Middle frontal gyrus (tissue), 1 donor: Measurements from ENCODE around the gene KCTD20.
"Not testable (repeated sequence)": the region's sequence is repeated elsewhere in the genome, so short reads cannot be mapped to it uniquely, and the experiment has no call there.

ENCODE experiments used
- DNase-seq: peaks from one replicate; pipeline ENCODE4 v3.0.0-alpha.2; 2015; ENCODE audit warnings: low spot score; ENCODE audit errors: extremely low spot score

Gene KCTD20

DNA sequence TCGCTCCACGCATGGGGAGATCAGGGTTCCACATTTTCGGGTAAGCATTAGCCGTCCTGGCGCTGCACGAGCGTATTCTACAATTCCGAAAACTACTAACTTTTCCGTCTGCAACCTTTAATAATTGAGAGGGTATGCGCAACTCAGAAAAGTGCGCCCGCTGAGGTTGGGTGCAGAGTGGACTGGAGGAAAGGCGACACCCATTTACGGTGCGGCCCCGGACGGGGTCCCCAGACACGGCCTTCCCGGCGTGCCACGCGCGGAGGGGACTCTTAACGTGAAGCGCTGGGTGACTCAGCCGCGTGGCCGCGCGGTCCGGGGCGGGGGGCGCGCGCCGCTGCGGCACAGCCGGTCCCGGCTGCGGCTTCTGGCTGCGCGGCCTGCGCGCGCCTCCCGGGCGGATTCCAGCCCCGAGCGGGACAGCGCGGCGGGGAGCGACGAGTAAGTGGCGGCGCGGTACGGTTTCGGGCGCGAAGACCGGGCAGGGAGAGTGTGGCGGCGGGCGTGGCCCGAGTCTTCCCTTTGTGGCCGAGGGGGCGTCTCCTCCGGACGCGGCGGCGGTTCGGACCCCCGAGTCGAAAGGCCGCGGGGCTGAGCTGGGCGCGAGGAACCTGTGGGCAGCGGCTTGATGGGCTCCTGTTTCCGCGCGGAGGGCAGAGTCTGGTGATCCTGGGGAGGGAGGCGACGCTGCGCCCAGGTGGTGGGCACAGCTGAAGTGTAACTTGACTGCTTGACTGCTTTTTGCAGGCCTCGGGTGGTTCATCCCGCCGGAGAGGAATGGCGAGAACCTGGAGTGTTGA lies at the start of gene KCTD20, which contains the start of gene PXT1:
TSS of gene KCTD20 (plus strand) at position 330 of the 800 bp plus-strand sequence. CDS start 27,098 bp downstream, outside the sequence.
TSS of gene PXT1 (minus strand) at position 184 of the 800 bp plus-strand sequence. CDS start 16,772 bp downstream, outside the sequence.
- peak; percentile 81 for DNase-seq

DNA sequence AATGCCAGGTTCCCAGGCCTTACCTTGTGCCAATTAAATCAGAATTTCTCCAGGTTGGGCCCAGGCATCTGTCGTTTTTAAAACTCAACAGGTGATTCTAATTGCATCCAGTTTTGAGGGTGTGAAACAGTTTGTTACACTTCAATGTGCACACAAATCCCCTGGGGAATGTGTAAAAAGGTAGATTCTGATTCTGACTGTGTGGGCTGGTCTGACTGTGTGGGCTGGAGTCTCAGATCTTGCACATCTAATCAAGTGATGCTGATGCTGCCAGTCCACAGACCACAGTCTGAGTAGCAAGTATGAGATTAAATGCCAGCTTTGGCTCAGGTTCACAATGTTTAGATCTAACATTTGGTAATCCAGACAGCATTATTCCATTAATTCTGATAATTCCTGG lies 42.8 kb upstream of the KCTD20 start:
- DNase-seq = no peak

DNA sequence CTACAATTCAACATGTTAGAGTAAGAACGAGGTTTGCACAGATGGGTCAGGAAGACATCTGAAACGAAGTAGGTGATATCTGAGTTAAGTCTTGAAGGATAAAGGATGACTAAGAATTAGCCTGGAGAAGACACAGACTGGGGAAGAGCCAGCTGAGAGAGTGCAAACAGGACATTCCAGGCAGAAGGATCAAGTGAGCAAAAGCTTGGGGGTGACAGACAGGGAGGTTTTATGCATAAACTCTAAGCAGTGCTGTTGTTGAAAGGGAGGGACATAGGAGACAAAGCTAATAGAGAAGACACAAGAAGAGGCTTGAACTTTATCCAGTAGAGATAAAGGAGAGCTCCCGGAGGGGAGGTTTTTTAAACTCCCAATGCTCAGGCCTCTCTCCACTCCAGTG lies 40.3 kb upstream of the KCTD20 start:
- DNase-seq = no peak

DNA sequence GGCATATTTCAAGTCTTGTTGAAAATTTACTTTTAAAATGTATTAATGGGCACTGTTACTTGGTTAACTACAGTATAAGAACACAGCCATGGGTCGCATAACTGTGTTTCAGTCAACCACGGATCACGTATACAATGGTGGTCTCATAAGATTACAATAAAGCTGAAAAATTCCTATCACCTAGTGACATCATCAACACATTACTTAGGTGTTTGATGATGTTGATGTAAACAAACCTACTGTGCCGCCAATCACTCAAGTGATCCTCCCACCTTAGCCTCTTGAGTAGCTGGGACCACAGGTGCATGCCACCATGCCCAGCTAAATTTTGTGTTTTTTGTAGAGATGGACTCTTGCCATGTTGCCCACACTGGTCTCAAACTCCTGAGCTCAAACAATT lies 38.6 kb upstream of the KCTD20 start:
- no peak for DNase-seq

DNA sequence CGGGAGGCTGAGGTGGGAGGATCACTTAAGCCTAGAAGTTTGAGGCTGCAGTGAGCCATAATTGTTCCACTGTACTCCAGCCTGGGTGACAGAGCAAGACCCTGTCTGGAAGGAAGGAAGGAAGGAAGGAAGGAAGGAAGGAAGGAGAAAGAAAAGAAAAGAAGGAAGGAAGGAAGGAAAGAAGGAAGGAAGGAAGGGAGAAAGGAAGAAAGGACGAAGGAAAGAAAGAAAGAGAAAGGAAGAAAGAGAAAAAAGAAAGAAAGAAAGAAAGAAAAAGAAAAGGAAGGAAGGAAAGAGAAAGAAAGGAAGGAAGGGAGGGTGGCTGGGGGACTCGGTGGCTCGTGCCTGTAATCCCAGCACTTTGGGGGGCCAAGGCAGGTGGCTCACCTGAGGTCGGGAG lies 33.1 kb upstream of the KCTD20 start:
- not testable (repeated sequence) for DNase-seq

DNA sequence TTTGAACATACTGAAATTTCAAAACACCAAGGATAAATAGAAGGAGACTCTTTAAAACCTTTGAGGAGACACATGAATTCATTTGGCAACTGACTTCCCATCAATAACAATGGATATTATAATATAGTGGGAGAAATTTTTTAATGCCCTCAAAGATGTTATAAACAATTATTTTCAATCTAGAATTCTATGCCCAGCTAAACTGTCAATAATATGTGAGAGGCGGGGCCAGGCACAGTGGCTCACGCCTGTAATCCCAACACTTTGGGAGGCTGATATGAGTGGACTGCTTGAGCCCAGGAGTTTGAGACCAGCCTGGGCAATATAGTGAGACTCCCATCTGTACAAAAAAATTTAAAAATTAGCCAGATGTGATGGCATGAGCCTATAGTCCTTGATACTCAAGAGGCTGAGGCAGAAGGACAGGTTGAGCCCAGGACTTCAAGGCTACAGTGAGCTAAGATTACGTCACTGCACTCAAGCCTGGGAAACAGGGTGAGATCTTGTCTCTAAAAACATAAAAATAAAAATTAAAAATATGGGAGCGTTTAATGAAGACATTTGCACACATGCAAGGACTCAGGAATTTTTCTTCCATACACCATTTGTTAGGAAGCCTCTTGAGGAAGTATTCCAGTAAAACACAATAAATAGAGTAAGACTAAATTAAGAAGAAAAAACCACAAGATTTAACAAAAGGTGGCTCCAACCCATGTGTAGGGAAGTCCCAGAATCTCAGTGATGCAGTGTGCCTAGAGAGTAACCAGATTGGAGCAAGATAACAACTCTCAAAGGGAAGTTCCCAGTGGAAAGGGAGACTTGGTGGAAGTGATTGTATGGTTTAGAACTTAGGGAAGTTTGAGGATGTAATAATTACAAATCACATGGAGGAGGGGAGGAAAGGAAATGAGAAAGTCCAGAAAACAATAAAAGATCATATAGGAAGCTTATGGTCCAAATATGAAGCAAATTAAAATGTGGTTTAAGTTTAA lies 29.0 kb upstream of the KCTD20 start:
- no peak for DNase-seq

DNA sequence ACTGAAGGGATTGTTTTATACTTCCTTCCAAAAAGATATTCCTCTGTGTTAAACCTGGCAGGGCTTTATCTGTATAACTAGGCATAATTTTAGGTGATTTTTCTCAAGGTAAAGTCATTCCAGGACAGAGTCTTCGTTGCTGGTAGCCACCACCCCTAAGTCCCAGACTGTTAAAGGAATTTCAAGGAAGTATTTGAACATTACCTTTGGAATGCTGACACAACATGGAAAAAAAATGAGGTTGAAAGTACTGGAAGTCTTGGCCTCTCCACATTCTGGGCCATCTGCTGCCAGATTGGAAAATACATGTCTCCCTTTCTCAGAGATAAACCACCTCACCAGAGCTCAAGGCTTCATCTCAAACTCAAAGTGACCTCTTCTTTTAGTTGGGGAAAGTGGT lies 28.3 kb upstream of the KCTD20 start:
- DNase-seq = no peak

DNA sequence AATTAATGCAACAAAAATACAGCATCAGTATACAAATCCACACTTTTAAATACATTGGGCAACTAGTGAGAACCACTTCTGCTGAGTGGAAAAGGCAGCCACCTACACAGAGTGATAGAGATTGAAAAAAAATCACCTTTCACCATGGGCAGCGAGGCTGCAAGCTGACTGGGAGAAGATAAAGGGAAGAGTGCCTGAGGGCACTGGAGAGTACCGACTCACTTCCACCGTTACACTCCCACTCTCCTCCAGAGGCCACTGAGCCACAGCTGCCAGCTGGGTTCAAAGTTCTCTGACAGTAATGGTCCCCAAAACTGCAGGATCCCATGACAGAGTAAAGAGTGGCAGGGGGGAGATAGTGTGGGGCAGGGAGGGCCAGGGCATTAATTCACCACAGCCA lies 24.2 kb upstream of the KCTD20 start:
- no peak for DNase-seq

DNA sequence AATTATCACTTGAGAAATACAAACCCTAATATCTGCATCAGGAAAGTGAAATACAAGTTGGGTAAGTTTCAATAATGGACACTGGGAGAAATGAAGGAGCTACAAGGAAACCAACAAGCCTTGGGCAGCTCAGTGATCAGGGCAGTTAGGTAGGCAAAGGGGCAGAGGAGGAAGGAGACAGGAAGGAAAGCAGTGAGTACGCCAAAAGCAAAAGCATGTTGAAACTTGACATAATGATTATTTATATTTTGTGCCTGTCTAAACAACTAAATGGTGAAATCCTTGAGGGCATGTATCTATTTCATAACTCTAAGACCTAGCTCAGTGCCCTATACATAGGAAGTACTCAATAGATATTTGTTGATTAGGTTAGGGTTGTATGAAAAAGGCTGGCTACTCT lies 23.5 kb upstream of the KCTD20 start:
- DNase-seq = no peak

DNA sequence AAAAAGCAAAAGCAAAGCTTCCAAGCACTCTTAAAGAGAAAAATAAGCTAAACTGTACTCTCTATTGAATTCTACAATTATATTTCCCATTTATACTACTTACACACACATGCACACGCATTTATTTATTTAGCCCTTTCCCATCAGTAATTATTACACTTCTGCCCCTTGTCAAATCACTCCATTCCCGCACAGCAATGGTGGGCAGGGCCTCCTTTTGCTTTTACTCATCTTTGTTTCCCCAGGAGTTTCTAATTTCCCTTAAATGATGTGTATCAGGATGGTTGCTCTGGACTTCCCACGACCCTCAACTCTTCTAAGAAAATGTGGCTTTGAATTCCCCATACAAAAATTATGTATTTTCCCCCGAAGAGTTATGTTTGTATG lies 20.1 kb upstream of the KCTD20 start:
- DNase-seq = no peak

DNA sequence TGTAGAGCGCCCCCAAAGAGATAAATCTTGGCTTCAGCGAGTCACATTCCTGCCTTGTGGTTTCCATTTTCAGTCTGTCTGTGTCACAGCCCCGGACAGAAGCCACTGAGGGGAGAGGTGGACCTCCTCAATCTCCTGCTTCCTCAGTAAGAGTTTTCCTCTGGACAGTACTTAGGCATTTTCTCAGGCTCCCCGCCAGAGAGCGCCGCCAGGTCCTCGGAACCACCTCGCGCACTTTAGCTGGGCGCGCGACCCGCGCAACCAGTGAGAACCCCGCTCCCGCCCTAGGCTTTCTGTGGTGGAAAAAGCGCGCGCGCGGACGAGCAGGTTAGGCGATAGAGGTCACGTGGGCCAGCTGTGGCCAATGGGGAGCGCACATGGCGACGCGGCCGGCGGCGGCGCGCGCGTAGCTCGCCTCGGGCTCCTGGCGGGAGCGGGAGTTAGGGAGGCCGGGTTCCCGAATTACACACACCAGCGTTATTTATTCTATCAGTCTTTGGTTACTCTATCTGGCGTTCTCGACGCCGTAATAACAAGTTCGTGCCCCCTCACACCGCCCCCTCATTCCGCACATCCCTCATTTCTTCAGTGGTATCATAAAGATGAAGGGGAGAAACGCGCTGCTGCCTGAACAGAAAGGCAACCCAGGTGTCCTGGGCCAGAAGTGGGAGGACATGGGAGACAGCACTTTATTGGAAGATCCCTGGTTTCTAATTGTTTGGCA lies 19.5 kb upstream of the KCTD20 start:
- peak; percentile 97 for DNase-seq

DNA sequence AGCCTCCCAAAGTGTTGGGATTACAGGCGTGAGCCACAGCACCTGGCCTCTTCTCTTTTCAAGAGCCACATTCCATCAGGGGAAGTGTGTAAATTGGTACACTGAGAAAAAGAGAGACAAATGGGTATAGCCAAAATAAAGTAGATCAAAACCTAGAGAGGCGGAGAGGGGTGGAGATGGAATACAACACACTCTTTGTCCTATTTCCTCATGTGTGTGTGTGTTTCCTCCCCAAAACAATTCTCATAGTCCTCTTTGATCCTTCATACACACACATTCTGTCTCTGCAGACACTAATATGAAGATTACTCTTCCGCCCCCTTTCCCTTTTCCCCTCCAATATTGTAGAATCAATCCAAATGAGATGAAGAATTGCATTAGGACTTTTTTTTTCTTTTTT lies 16.2 kb upstream of the KCTD20 start:
- no peak for DNase-seq

DNA sequence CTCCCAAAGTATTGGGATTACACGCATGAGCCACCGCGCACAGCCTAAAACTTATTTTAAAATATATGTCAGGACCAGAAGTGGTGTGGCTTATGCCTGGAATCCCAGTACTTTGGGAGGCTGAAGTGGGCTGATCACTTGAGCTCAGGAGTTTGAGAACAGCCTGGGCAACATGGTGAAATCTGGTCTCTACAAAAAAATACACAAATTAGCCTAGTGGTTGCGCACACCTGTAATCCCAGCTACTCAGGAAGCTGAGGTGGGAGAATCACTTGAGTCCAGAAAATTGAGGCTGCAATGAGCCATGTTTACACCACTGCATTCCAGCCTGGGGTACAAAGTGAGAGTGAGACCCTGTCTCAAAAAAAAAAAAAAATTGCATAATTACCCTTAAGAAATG lies 13.9 kb upstream of the KCTD20 start:
- DNase-seq = no peak

DNA sequence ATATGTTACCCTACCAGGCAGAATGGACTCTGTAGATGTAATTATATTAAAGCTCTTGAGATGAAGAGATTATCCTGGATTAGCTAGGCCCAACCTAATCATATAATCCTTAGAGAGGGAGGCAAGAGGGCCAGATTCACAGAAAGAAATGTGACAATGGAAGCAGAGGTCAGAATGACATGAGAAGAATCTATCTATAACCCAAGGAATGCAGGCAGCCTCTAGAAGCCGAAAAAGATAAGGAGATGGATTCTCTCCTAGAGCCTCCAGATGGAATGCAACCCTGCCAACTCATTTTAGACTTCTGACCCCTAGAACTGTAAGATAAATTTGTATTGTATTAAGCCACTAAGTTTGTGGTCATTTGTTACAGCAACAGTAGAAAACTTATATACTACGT lies 12.4 kb upstream of the KCTD20 start:
- DNase-seq = no peak

DNA sequence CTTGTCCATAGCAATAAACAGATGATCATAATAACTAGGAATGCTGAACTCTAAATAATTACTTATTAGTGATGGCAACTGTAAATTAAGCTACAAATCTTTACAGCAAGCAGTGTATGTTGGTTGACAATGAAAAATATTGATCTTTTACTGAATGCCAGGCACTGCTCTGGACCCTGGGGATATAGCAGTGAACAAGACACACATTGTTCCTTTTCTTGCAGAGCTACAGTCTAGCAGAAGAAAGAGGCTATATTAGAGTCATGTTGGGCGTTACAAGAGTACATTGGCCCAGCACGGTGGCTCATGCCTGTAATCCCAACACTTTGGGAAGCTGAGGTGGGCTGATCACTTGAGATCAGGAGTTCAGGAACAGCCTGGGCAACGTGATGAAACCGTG lies 11.6 kb upstream of the KCTD20 start:
- DNase-seq = no peak

DNA sequence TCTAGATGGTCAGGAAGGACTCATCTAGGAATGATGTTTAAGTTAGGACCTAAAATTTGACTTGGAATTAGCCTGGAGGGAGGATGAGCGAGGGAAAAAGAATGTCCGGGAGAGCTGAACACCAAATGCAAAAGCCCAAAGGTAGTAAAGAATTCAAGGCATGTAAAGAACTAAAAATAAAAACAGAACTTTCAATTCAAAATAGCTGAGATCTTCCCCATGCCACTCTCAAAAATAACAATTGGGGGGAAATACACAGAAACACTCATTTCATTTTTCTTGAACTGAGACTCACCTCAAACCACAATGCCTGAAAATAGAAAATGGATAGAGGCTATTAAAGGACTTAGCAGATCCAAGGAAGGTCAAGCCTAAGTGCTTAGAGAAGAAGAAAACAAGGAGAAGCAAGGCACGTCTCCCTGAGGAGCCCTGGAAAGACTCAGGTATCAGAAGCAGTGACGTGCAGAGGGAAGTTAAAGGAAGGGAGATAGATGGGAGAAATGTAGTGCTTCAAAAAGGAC lies 10.6 kb upstream of the KCTD20 start:
- DNase-seq = no peak

DNA sequence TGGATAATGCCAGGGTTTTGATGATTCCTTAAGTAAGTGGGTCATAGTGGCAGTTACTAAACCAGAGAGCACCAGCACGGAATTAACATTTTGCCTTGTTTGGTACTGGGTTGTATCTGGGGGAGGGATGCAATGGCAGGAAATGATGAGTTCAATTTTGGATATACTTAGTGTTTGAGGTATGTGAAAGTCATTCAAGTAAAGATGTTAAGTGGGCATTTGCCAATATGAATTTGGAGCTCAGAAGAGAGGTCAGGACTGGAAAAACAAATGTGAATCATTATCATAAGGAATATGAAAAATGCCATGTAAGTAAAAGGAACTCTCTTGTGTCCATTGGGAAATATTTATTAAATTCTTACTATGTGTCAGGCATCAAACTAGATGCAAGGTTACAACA lies 6.3 kb upstream of the KCTD20 start:
- DNase-seq = no peak

DNA sequence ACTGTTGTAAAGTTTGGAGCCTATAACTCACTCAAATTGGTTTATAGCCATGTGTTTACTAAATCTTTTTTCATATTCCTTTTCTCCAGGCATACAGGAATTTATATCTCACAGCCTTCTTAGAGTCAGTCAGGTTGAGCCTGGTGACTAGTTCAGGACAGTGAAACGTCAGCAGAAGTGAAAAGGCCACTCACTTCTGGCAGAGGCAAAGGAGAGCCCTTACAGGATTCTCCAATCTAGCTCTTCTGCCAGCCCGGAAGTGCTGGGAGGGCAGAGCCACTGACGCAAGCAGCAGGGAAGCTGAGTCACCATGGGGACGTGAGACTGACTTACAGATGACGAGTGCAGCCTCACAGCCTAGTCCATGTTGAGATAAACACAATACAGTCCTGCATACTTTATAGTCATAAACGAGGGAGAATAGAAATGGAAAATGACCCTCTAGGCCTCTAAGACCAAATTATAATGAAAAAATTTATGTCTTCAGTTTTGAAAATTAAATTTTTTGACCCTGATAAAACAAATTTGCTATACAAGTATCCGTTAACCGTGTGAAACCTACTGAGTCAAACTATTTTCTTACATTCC lies 1.4 kb upstream of the KCTD20 start:
- peak; percentile 68 for DNase-seq

DNA sequence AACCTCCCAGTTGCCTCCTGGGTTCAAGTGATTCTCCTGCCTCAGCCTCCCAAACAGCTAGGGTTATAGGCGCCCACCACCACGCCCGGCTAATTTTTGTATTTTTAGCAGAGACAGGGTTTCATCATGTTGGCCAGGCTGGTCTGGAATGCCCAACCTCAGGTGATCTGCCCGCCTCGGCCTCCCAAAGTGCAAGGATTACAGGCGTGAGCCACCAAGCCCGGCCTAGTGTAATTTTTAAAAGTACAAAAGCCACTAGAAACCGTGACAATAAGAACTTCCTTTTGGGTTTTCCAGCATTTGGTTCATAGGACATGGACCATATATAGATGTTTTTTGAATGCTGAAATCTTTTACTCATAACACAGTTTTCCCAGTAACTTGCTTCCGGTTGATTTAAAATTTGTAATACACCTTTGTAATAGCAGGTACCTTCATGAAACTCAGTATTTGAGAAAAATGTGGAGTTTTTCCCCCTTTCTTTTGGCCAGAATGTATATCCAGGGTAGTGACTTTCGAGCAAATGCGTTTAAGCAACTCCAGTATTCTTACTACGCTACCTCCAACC lies 613 bp upstream of the KCTD20 start:
- no peak for DNase-seq
